H9 (cell line): ENCODE measurements around the gene ANKRD55. TPM values are rescaled to one million over a fixed set of nuclear protein-coding genes. Genes with fewer than 3 reads are reported as not detected.
"Not testable (repeated sequence)": the region's sequence is repeated elsewhere in the genome, so short reads cannot be mapped to it uniquely, and the experiment has no call there.

Experiments used
- DNase-seq: peaks from one replicate; pipeline ENCODE4 v3.0.0-alpha.2; 2017
- H2AFZ ChIP-seq: one replicate; pipeline ENCODE4 v1.6.1; 2013; ENCODE audit warnings: mild to moderate bottlenecking, low read length, control low read depth, moderate library complexity
- H2AK5ac ChIP-seq: 2 replicates; pipeline ENCODE4 v1.6.1; 2013; ENCODE audit warnings: low read length, control low read depth, mixed read lengths; ENCODE audit not compliant: insufficient read length
- H2BK120ac ChIP-seq: one replicate; pipeline ENCODE4 v1.6.1; 2013; ENCODE audit warnings: low read depth, mild to moderate bottlenecking, low read length, control low read depth, inconsistent platforms; ENCODE audit not compliant: poor library complexity, severe bottlenecking
- H2BK12ac ChIP-seq: 2 replicates; pipeline ENCODE4 v1.6.1; 2013; ENCODE audit warnings: low read length, control low read depth, mixed read lengths, low read depth; ENCODE audit not compliant: insufficient read length
- H2BK15ac ChIP-seq: 2 replicates; pipeline ENCODE4 v1.6.1; 2013; ENCODE audit warnings: low read depth, low read length, control low read depth
- H2BK20ac ChIP-seq: one replicate; pipeline ENCODE4 v1.6.1; 2013; ENCODE audit warnings: low read depth, mild to moderate bottlenecking, low read length, control low read depth, inconsistent platforms; ENCODE audit not compliant: poor library complexity, severe bottlenecking
- H2BK5ac ChIP-seq: 2 replicates; pipeline ENCODE4 v1.6.1; 2013; ENCODE audit warnings: low read length, control low read depth, mixed read lengths; ENCODE audit not compliant: insufficient read length
- H3K14ac ChIP-seq: 2 replicates; pipeline ENCODE4 v1.6.1; 2013; ENCODE audit warnings: low read length, control low read depth; ENCODE audit not compliant: insufficient read depth
- H3K18ac ChIP-seq: 2 replicates; pipeline ENCODE4 v1.6.1; 2013; ENCODE audit warnings: low read depth, mild to moderate bottlenecking, mixed read lengths, low read length, control low read depth; ENCODE audit not compliant: insufficient read length
- H3K23ac ChIP-seq: 2 replicates; pipeline ENCODE4 v1.6.1; 2013; ENCODE audit warnings: low read length, control low read depth, mixed read lengths, low read depth; ENCODE audit not compliant: insufficient read length
- H3K23me2 ChIP-seq: 2 replicates; pipeline ENCODE4 v1.6.1; 2013; ENCODE audit warnings: low read depth, mild to moderate bottlenecking, mixed read lengths, low read length, control low read depth; ENCODE audit not compliant: insufficient read length, poor library complexity, severe bottlenecking
- H3K27ac ChIP-seq: 2 replicates; pipeline ENCODE4 v1.5.1; 2013; ENCODE audit warnings: low read length, control low read depth, mixed read lengths, low read depth; ENCODE audit not compliant: insufficient read length
- H3K27me3 ChIP-seq: 2 replicates; pipeline ENCODE4 v1.6.1; 2013; ENCODE audit warnings: low read length, control low read depth, inconsistent platforms; ENCODE audit not compliant: insufficient read depth
- H3K4ac ChIP-seq: 2 replicates; pipeline ENCODE4 v1.6.1; 2013; ENCODE audit warnings: low read depth, mild to moderate bottlenecking, control low read depth, inconsistent platforms, low read length, moderate library complexity
- H3K4me1 ChIP-seq: 2 replicates; pipeline ENCODE4 v1.6.1; 2013; ENCODE audit warnings: low read length, control low read depth, inconsistent platforms; ENCODE audit not compliant: insufficient read depth
- H3K4me2 ChIP-seq: 2 replicates; pipeline ENCODE4 v1.6.1; 2013; ENCODE audit warnings: low read length, control low read depth, mixed read lengths; ENCODE audit not compliant: insufficient read length, insufficient read depth
- H3K56ac ChIP-seq: 2 replicates; pipeline ENCODE4 v1.6.1; 2013; ENCODE audit warnings: low read depth, mild to moderate bottlenecking, mixed read lengths, low read length, control low read depth; ENCODE audit not compliant: insufficient read length
- H3K79me1 ChIP-seq: 2 replicates; pipeline ENCODE4 v1.6.1; 2013; ENCODE audit warnings: low read depth, mild to moderate bottlenecking, moderate library complexity, low read length, control low read depth, inconsistent platforms; ENCODE audit not compliant: insufficient read depth, poor library complexity, severe bottlenecking
- H3K79me2 ChIP-seq: 2 replicates; pipeline ENCODE4 v1.6.1; 2013; ENCODE audit warnings: low read length, control low read depth, inconsistent platforms; ENCODE audit not compliant: insufficient read depth
- H3K9ac ChIP-seq: 2 replicates; pipeline ENCODE4 v1.6.1; 2013; ENCODE audit warnings: low read length, control low read depth, mixed read lengths; ENCODE audit not compliant: insufficient read length; ENCODE audit errors: extremely low read depth
- H3K9me3 ChIP-seq: one replicate; pipeline ENCODE4 v1.6.1; 2013; ENCODE audit warnings: low read depth, low read length, inconsistent platforms; ENCODE audit not compliant: control insufficient read depth
- H3T11ph ChIP-seq: one replicate; pipeline ENCODE4 v1.6.1; 2013; ENCODE audit warnings: mild to moderate bottlenecking, low read length, control low read depth, inconsistent platforms
- H4K20me1 ChIP-seq: one replicate; pipeline ENCODE4 v1.6.1; 2013; ENCODE audit not compliant: control insufficient read depth, insufficient read length, insufficient read depth
- H4K5ac ChIP-seq: 2 replicates; pipeline ENCODE4 v1.6.1; 2013; ENCODE audit warnings: low read depth, mild to moderate bottlenecking, mixed read lengths, low read length, control low read depth; ENCODE audit not compliant: insufficient read length
- H4K8ac ChIP-seq: replicated peaks from 2 replicates; pipeline ENCODE4 v1.6.1; 2013; ENCODE audit warnings: low read length, control low read depth, mixed read lengths, low read depth; ENCODE audit not compliant: insufficient read length
- H4K91ac ChIP-seq: 2 replicates; pipeline ENCODE4 v1.6.1; 2013; ENCODE audit warnings: low read depth, mild to moderate bottlenecking, moderate library complexity, mixed read lengths, low read length, control low read depth; ENCODE audit not compliant: insufficient read length
- H3K27ac Mint-ChIP-seq, 3 experiments: 2 replicates in 2 of 3; 3 replicates in 1 of 3; pipeline ENCODE4 v1.8.0; 2020 to 2021; ENCODE audit warnings: mixed read lengths in 3 of 3, mild to moderate bottlenecking in 1 of 3, moderate library complexity in 1 of 3
- H3K27me3 Mint-ChIP-seq: 2 replicates; pipeline ENCODE4 v1.8.0; 2021; ENCODE audit warnings: low read depth, mild to moderate bottlenecking, moderate library complexity, mixed read lengths
- H3K36me3 Mint-ChIP-seq, 3 experiments: 2 replicates in 2 of 3; 3 replicates in 1 of 3; pipeline ENCODE4 v1.8.0; 2020 to 2021; ENCODE audit warnings: low read depth in 3 of 3, mixed read lengths in 3 of 3; ENCODE audit not compliant: insufficient read depth in 1 of 3
- H3K4me1 Mint-ChIP-seq, 2 experiments: 2 replicates each; pipeline ENCODE4 v1.8.0; 2020; ENCODE audit warnings: mixed read lengths in 2 of 2
- H3K4me3 Mint-ChIP-seq, 2 experiments: 2 replicates in 1 of 2; 3 replicates in 1 of 2; pipeline ENCODE4 v1.8.0; 2020 to 2021; ENCODE audit warnings: mild to moderate bottlenecking in 2 of 2, mixed read lengths in 2 of 2, moderate library complexity in 1 of 2
- H3K9me3 Mint-ChIP-seq, 2 experiments: 2 replicates in 1 of 2; 3 replicates in 1 of 2; pipeline ENCODE4 v1.8.0; 2020; ENCODE audit warnings: mild to moderate bottlenecking in 2 of 2, mixed read lengths in 2 of 2, moderate library complexity in 1 of 2
- WGBS: extraction: QIAGEN DNeasy Blood & Tissue Kit; methylation state at CpG from one replicate; pipeline ENCODE4 v1.1.7; 2013; ENCODE audit warnings: missing lambda C conversion rate, low lambda C conversion rate, mixed read lengths; ENCODE audit not compliant: insufficient read length; ENCODE audit errors: extremely low coverage; 5-methylcytosine and 5-hydroxymethylcytosine counted together
- total RNA-seq: library from RNA; stranded (reverse); gene quantifications from 2 replicates; pipeline ENCODE4 v1.2.1, GENCODE V29; 2021
- TF ChIP-seq, protein P1 (sequence below): fragments of 200-600 bp; sonication (generic); conservative IDR thresholded peaks from 3 replicates; pipeline ENCODE4 v1.8.0; 2021; ENCODE audit warnings: antibody characterized with exemption, mild to moderate bottlenecking

Gene ANKRD55
- total RNA-seq, 1 experiment from 2014 or later: not detected

GRCh38 chr5:56259002-56259511, 25.9 kb upstream of the ANKRD55 start:
- H3K4me2 ChIP-seq: no peak overlapping the region
- H3K4ac ChIP-seq: no peak overlapping the region
- peaks cover 2% of the 10 kb centered on the region; the same call in 1 of the 2 replicates for H3K27me3 Mint-ChIP-seq
- H4K20me1 ChIP-seq: no peaks in the 10 kb centered on the region
- no peak overlapping the region for H3K18ac ChIP-seq
- H4K8ac ChIP-seq: no peak overlapping the region
- H3K4me1 ChIP-seq: no peaks in the 10 kb centered on the region
- H2BK20ac ChIP-seq: no peak overlapping the region
- WGBS: no CpG with 5 or more reads among the region's 2 CpGs
- H3K4me1 Mint-ChIP-seq: no peaks in the 10 kb centered on the region
- no peak overlapping the region for H3T11ph ChIP-seq
- no peak overlapping the region for H3K9ac ChIP-seq
- H3K23me2 ChIP-seq: no peaks in the 10 kb centered on the region
- H2BK5ac ChIP-seq: no peak overlapping the region
- H3K27ac ChIP-seq: no peak overlapping the region
- no peak overlapping the region for H2AK5ac ChIP-seq
- no peak overlapping the region for H4K91ac ChIP-seq
- peaks cover 0 to 8% of the 10 kb centered on the region in 2 experiments; a peak in 3 of 5 replicates for H3K9me3 Mint-ChIP-seq
- peaks cover 0 to 8% (median 7%) of the 10 kb centered on the region in 3 experiments; a peak in 3 of 7 replicates for H3K36me3 Mint-ChIP-seq
- H3K9me3 ChIP-seq: no peaks in the 10 kb centered on the region
- TF ChIP-seq, protein P1, sequence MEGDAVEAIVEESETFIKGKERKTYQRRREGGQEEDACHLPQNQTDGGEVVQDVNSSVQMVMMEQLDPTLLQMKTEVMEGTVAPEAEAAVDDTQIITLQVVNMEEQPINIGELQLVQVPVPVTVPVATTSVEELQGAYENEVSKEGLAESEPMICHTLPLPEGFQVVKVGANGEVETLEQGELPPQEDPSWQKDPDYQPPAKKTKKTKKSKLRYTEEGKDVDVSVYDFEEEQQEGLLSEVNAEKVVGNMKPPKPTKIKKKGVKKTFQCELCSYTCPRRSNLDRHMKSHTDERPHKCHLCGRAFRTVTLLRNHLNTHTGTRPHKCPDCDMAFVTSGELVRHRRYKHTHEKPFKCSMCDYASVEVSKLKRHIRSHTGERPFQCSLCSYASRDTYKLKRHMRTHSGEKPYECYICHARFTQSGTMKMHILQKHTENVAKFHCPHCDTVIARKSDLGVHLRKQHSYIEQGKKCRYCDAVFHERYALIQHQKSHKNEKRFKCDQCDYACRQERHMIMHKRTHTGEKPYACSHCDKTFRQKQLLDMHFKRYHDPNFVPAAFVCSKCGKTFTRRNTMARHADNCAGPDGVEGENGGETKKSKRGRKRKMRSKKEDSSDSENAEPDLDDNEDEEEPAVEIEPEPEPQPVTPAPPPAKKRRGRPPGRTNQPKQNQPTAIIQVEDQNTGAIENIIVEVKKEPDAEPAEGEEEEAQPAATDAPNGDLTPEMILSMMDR: no peak
- H3K23ac ChIP-seq: no peak overlapping the region
- no peak for DNase-seq
- H2BK12ac ChIP-seq: no peak overlapping the region
- no peak overlapping the region for H2BK120ac ChIP-seq
- H4K5ac ChIP-seq: no peak overlapping the region
- H3K79me2 ChIP-seq: no peaks in the 10 kb centered on the region
- no peak overlapping the region for H3K27ac Mint-ChIP-seq
- H2AFZ ChIP-seq: no peak overlapping the region
- no peak overlapping the region for H2BK15ac ChIP-seq
- H3K14ac ChIP-seq: no peak overlapping the region
- H3K79me1 ChIP-seq: no peaks in the 10 kb centered on the region
- H3K27me3 ChIP-seq: no peaks in the 10 kb centered on the region
- H3K4me3 Mint-ChIP-seq: no peak overlapping the region
- no peak overlapping the region for H3K56ac ChIP-seq

- H3K4me1 Mint-ChIP-seq, H3K23me2 ChIP-seq, H3K4me2 ChIP-seq, H4K8ac ChIP-seq, H3K4me3 Mint-ChIP-seq, H3K23ac ChIP-seq, H2BK20ac ChIP-seq, H3K14ac ChIP-seq, H2AK5ac ChIP-seq, H3K9ac ChIP-seq, H3K27ac ChIP-seq, H2BK120ac ChIP-seq, H3K9me3 ChIP-seq, H3K79me1 ChIP-seq, H2BK15ac ChIP-seq, H3K36me3 Mint-ChIP-seq, H2BK5ac ChIP-seq, H4K20me1 ChIP-seq, H3K9me3 Mint-ChIP-seq, H3K27me3 ChIP-seq, H4K5ac ChIP-seq, H3K79me2 ChIP-seq, H3T11ph ChIP-seq, H3K4ac ChIP-seq, H3K27me3 Mint-ChIP-seq, H3K56ac ChIP-seq, H4K91ac ChIP-seq, H2AFZ ChIP-seq, H2BK12ac ChIP-seq, H3K18ac ChIP-seq, H3K4me1 ChIP-seq, H3K27ac Mint-ChIP-seq, DNase-seq: not testable (repeated sequence)
- no CpG with 5 or more reads among the region's 30 CpGs for WGBS
Measured at GRCh38 chr5:56257763-56258529, 24.8 kb upstream of the ANKRD55 start.
